Measurements from ENCODE around the gene PARP6.

Gene PARP6

GRCh38 chr15:72233769-72234168 lies 38.6 kb downstream of the PARP6 start:
- DNase-seq (ENCODE audit: low read depth), result no peak
- no peak for TF ChIP-seq CTCF (IDR thresholded peaks at IDR 0.05; ENCODE audit: control insufficient read depth, extremely low read depth, insufficient read depth)
- H3K4me3 ChIP-seq (ENCODE audit: low read depth, low read length), result no peak overlapping the region

GRCh38 chr15:72231833-72232478 lies 40.4 kb downstream of the PARP6 start:
- TF ChIP-seq CTCF (IDR thresholded peaks at IDR 0.05; ENCODE audit: control insufficient read depth, extremely low read depth, insufficient read depth), result no peak
- peak; percentile 65 for DNase-seq (ENCODE audit: low read depth)

GRCh38 chr15:72231066-72231832 lies 41.1 kb downstream of the PARP6 start, which contains the start of gene PKM:
TSS of gene PKM (minus strand) at chr15:72231190. CDS start at chr15:72219097, 12,093 bp downstream.
- DNase-seq (ENCODE audit: low read depth), result peak; percentile 97
- H3K4me3 ChIP-seq (ENCODE audit: low read depth, low read length), result peak within 1 kb of the TSS; percentile 97
- no peak for TF ChIP-seq CTCF (IDR thresholded peaks at IDR 0.05; ENCODE audit: control insufficient read depth, extremely low read depth, insufficient read depth)

More at GRCh38 chr15:72231833-72232478, 40.4 kb downstream of the PARP6 start:
- H3K4me3 ChIP-seq (ENCODE audit: low read depth, low read length), result peak overlapping the region; percentile 97

- peak overlapping the region; percentile 97 for H3K4me3 ChIP-seq (ENCODE audit: low read depth, low read length)
- peak; percentile 45 for DNase-seq (ENCODE audit: low read depth)
- TF ChIP-seq CTCF (IDR thresholded peaks at IDR 0.05; ENCODE audit: control insufficient read depth, extremely low read depth, insufficient read depth), result no peak
These were observed 41.9 kb downstream of the PARP6 start for GRCh38 chr15:72230197-72231065.

GRCh38 chr15:72229947-72230196 lies 42.5 kb downstream of the PARP6 start:
- no peak for DNase-seq (ENCODE audit: low read depth)
- peak overlapping the region; percentile 97 for H3K4me3 ChIP-seq (ENCODE audit: low read depth, low read length)

More at GRCh38 chr15:72229947-72230196, 42.5 kb downstream of the PARP6 start:
- no peak for TF ChIP-seq CTCF (IDR thresholded peaks at IDR 0.05; ENCODE audit: control insufficient read depth, extremely low read depth, insufficient read depth)

All from LNCaP clone FGC (cell line).